NK-92 treated with Interleukin-12 subunit alpha and Interleukin-12 subunit beta, amount 100 ng/mL, for 24 hours (cell line): ENCODE data around the gene GHDC.
"Not testable (repeated sequence)": the region's sequence is repeated elsewhere in the genome, so short reads cannot be mapped to it uniquely, and the experiment has no call there.

ENCODE experiments used
- DNase-seq: peaks from one replicate; lab custom pipeline; 2025; lab: John Stamatoyannopoulos, UW

Gene GHDC

GRCh38 chr17:42193969-42194899 is at the start of gene GHDC:
Gene GHDC (minus strand): TSS chr17:42194494. CDS start chr17:42193581, 913 bp downstream.
- DNase-seq: peak; percentile 73

- no peak for DNase-seq
Measured at GRCh38 chr17:42243493-42243982, 49.2 kb upstream of the GHDC start.

GRCh38 chr17:42241871-42242270 is 47.6 kb upstream of the GHDC start:
- DNase-seq: no peak

GRCh38 chr17:42240863-42241262 is 46.6 kb upstream of the GHDC start:
- not testable (repeated sequence) for DNase-seq

- DNase-seq: no peak
Measured at GRCh38 chr17:42240201-42240600, 45.9 kb upstream of the GHDC start.

- not testable (repeated sequence) for DNase-seq
Measured at GRCh38 chr17:42239576-42239975, 45.3 kb upstream of the GHDC start.

- DNase-seq: no peak
Measured at GRCh38 chr17:42236760-42237159, 42.5 kb upstream of the GHDC start.

- no peak for DNase-seq
Measured at GRCh38 chr17:42233994-42234393, 39.7 kb upstream of the GHDC start.

- DNase-seq: no peak
Measured at GRCh38 chr17:42233156-42233555, 38.9 kb upstream of the GHDC start.

- DNase-seq: no peak
Measured at GRCh38 chr17:42230225-42230624, 35.9 kb upstream of the GHDC start.

GRCh38 chr17:42227849-42228700 is 33.8 kb upstream of the GHDC start:
- DNase-seq: no peak

- no peak for DNase-seq
Measured at GRCh38 chr17:42225646-42226045, 31.4 kb upstream of the GHDC start.

- no peak for DNase-seq
Measured at GRCh38 chr17:42224651-42225050, 30.4 kb upstream of the GHDC start.

- no peak for DNase-seq
Measured at GRCh38 chr17:42221886-42222745, 27.8 kb upstream of the GHDC start.

GRCh38 chr17:42219280-42219679 is 25.0 kb upstream of the GHDC start:
- not testable (repeated sequence) for DNase-seq

- no peak for DNase-seq
Measured at GRCh38 chr17:42214156-42214555, 19.9 kb upstream of the GHDC start.

GRCh38 chr17:42212382-42212781 is 18.1 kb upstream of the GHDC start:
- DNase-seq: no peak

GRCh38 chr17:42211921-42212341 is 17.6 kb upstream of the GHDC start:
- DNase-seq: not testable (repeated sequence)

GRCh38 chr17:42210046-42210445 is 15.8 kb upstream of the GHDC start:
- DNase-seq: no peak

GRCh38 chr17:42206153-42206612 is 11.9 kb upstream of the GHDC start:
- DNase-seq: not testable (repeated sequence)

GRCh38 chr17:42203354-42203753 is 9.1 kb upstream of the GHDC start:
- no peak for DNase-seq
